H9 (cell line): ENCODE measurements around the gene HNRNPLL. TPM values are rescaled to one million over a fixed set of nuclear protein-coding genes. Genes with fewer than 3 reads are reported as not detected.

Source experiments
- DNase-seq: peaks from one replicate; pipeline ENCODE4 v3.0.0-alpha.2; 2017
- H2AFZ ChIP-seq: one replicate; pipeline ENCODE4 v1.6.1; 2013; ENCODE audit warnings: mild to moderate bottlenecking, low read length, control low read depth, moderate library complexity
- H2AK5ac ChIP-seq: 2 replicates; pipeline ENCODE4 v1.6.1; 2013; ENCODE audit warnings: low read length, control low read depth, mixed read lengths; ENCODE audit not compliant: insufficient read length
- H2BK120ac ChIP-seq: one replicate; pipeline ENCODE4 v1.6.1; 2013; ENCODE audit warnings: low read depth, mild to moderate bottlenecking, low read length, control low read depth, inconsistent platforms; ENCODE audit not compliant: poor library complexity, severe bottlenecking
- H2BK12ac ChIP-seq: 2 replicates; pipeline ENCODE4 v1.6.1; 2013; ENCODE audit warnings: low read length, control low read depth, mixed read lengths, low read depth; ENCODE audit not compliant: insufficient read length
- H2BK15ac ChIP-seq: 2 replicates; pipeline ENCODE4 v1.6.1; 2013; ENCODE audit warnings: low read depth, low read length, control low read depth
- H2BK20ac ChIP-seq: one replicate; pipeline ENCODE4 v1.6.1; 2013; ENCODE audit warnings: low read depth, mild to moderate bottlenecking, low read length, control low read depth, inconsistent platforms; ENCODE audit not compliant: poor library complexity, severe bottlenecking
- H2BK5ac ChIP-seq: 2 replicates; pipeline ENCODE4 v1.6.1; 2013; ENCODE audit warnings: low read length, control low read depth, mixed read lengths; ENCODE audit not compliant: insufficient read length
- H3K14ac ChIP-seq: 2 replicates; pipeline ENCODE4 v1.6.1; 2013; ENCODE audit warnings: low read length, control low read depth; ENCODE audit not compliant: insufficient read depth
- H3K18ac ChIP-seq: 2 replicates; pipeline ENCODE4 v1.6.1; 2013; ENCODE audit warnings: low read depth, mild to moderate bottlenecking, mixed read lengths, low read length, control low read depth; ENCODE audit not compliant: insufficient read length
- H3K23ac ChIP-seq: 2 replicates; pipeline ENCODE4 v1.6.1; 2013; ENCODE audit warnings: low read length, control low read depth, mixed read lengths, low read depth; ENCODE audit not compliant: insufficient read length
- H3K23me2 ChIP-seq: 2 replicates; pipeline ENCODE4 v1.6.1; 2013; ENCODE audit warnings: low read depth, mild to moderate bottlenecking, mixed read lengths, low read length, control low read depth; ENCODE audit not compliant: insufficient read length, poor library complexity, severe bottlenecking
- H3K27ac ChIP-seq: 2 replicates; pipeline ENCODE4 v1.5.1; 2013; ENCODE audit warnings: low read length, control low read depth, mixed read lengths, low read depth; ENCODE audit not compliant: insufficient read length
- H3K27me3 ChIP-seq: 2 replicates; pipeline ENCODE4 v1.6.1; 2013; ENCODE audit warnings: low read length, control low read depth, inconsistent platforms; ENCODE audit not compliant: insufficient read depth
- H3K4ac ChIP-seq: 2 replicates; pipeline ENCODE4 v1.6.1; 2013; ENCODE audit warnings: low read depth, mild to moderate bottlenecking, control low read depth, inconsistent platforms, low read length, moderate library complexity
- H3K4me1 ChIP-seq: 2 replicates; pipeline ENCODE4 v1.6.1; 2013; ENCODE audit warnings: low read length, control low read depth, inconsistent platforms; ENCODE audit not compliant: insufficient read depth
- H3K4me2 ChIP-seq: 2 replicates; pipeline ENCODE4 v1.6.1; 2013; ENCODE audit warnings: low read length, control low read depth, mixed read lengths; ENCODE audit not compliant: insufficient read length, insufficient read depth
- H3K56ac ChIP-seq: 2 replicates; pipeline ENCODE4 v1.6.1; 2013; ENCODE audit warnings: low read depth, mild to moderate bottlenecking, mixed read lengths, low read length, control low read depth; ENCODE audit not compliant: insufficient read length
- H3K79me1 ChIP-seq: 2 replicates; pipeline ENCODE4 v1.6.1; 2013; ENCODE audit warnings: low read depth, mild to moderate bottlenecking, moderate library complexity, low read length, control low read depth, inconsistent platforms; ENCODE audit not compliant: insufficient read depth, poor library complexity, severe bottlenecking
- H3K79me2 ChIP-seq: 2 replicates; pipeline ENCODE4 v1.6.1; 2013; ENCODE audit warnings: low read length, control low read depth, inconsistent platforms; ENCODE audit not compliant: insufficient read depth
- H3K9ac ChIP-seq: 2 replicates; pipeline ENCODE4 v1.6.1; 2013; ENCODE audit warnings: low read length, control low read depth, mixed read lengths; ENCODE audit not compliant: insufficient read length; ENCODE audit errors: extremely low read depth
- H3K9me3 ChIP-seq: one replicate; pipeline ENCODE4 v1.6.1; 2013; ENCODE audit warnings: low read depth, low read length, inconsistent platforms; ENCODE audit not compliant: control insufficient read depth
- H3T11ph ChIP-seq: one replicate; pipeline ENCODE4 v1.6.1; 2013; ENCODE audit warnings: mild to moderate bottlenecking, low read length, control low read depth, inconsistent platforms
- H4K20me1 ChIP-seq: one replicate; pipeline ENCODE4 v1.6.1; 2013; ENCODE audit not compliant: control insufficient read depth, insufficient read length, insufficient read depth
- H4K5ac ChIP-seq: 2 replicates; pipeline ENCODE4 v1.6.1; 2013; ENCODE audit warnings: low read depth, mild to moderate bottlenecking, mixed read lengths, low read length, control low read depth; ENCODE audit not compliant: insufficient read length
- H4K8ac ChIP-seq: replicated peaks from 2 replicates; pipeline ENCODE4 v1.6.1; 2013; ENCODE audit warnings: low read length, control low read depth, mixed read lengths, low read depth; ENCODE audit not compliant: insufficient read length
- H4K91ac ChIP-seq: 2 replicates; pipeline ENCODE4 v1.6.1; 2013; ENCODE audit warnings: low read depth, mild to moderate bottlenecking, moderate library complexity, mixed read lengths, low read length, control low read depth; ENCODE audit not compliant: insufficient read length
- H3K27ac Mint-ChIP-seq, 3 experiments: 2 replicates in 2 of 3; 3 replicates in 1 of 3; pipeline ENCODE4 v1.8.0; 2020 to 2021; ENCODE audit warnings: mixed read lengths in 3 of 3, mild to moderate bottlenecking in 1 of 3, moderate library complexity in 1 of 3
- H3K27me3 Mint-ChIP-seq: 2 replicates; pipeline ENCODE4 v1.8.0; 2021; ENCODE audit warnings: low read depth, mild to moderate bottlenecking, moderate library complexity, mixed read lengths
- H3K36me3 Mint-ChIP-seq, 3 experiments: 2 replicates in 2 of 3; 3 replicates in 1 of 3; pipeline ENCODE4 v1.8.0; 2020 to 2021; ENCODE audit warnings: low read depth in 3 of 3, mixed read lengths in 3 of 3; ENCODE audit not compliant: insufficient read depth in 1 of 3
- H3K4me1 Mint-ChIP-seq, 2 experiments: 2 replicates each; pipeline ENCODE4 v1.8.0; 2020; ENCODE audit warnings: mixed read lengths in 2 of 2
- H3K4me3 Mint-ChIP-seq, 2 experiments: 2 replicates in 1 of 2; 3 replicates in 1 of 2; pipeline ENCODE4 v1.8.0; 2020 to 2021; ENCODE audit warnings: mild to moderate bottlenecking in 2 of 2, mixed read lengths in 2 of 2, moderate library complexity in 1 of 2
- H3K9me3 Mint-ChIP-seq, 2 experiments: 2 replicates in 1 of 2; 3 replicates in 1 of 2; pipeline ENCODE4 v1.8.0; 2020; ENCODE audit warnings: mild to moderate bottlenecking in 2 of 2, mixed read lengths in 2 of 2, moderate library complexity in 1 of 2
- WGBS: extraction: QIAGEN DNeasy Blood & Tissue Kit; methylation state at CpG from one replicate; pipeline ENCODE4 v1.1.7; 2013; ENCODE audit warnings: missing lambda C conversion rate, low lambda C conversion rate, mixed read lengths; ENCODE audit not compliant: insufficient read length; ENCODE audit errors: extremely low coverage; 5-methylcytosine and 5-hydroxymethylcytosine counted together
- total RNA-seq: library from RNA; stranded (reverse); gene quantifications from 2 replicates; pipeline ENCODE4 v1.2.1, GENCODE V29; 2021
- TF ChIP-seq, protein P1 (sequence below): fragments of 200-600 bp; sonication (generic); conservative IDR thresholded peaks from 3 replicates; pipeline ENCODE4 v1.8.0; 2021; ENCODE audit warnings: antibody characterized with exemption, mild to moderate bottlenecking

The HNRNPLL gene
- total RNA-seq, 1 experiment from 2014 or later = 52.3 TPM

GRCh38 chr2:38613126-38613848 lies 10.6 kb upstream of the HNRNPLL start:
- TF ChIP-seq, protein P1, sequence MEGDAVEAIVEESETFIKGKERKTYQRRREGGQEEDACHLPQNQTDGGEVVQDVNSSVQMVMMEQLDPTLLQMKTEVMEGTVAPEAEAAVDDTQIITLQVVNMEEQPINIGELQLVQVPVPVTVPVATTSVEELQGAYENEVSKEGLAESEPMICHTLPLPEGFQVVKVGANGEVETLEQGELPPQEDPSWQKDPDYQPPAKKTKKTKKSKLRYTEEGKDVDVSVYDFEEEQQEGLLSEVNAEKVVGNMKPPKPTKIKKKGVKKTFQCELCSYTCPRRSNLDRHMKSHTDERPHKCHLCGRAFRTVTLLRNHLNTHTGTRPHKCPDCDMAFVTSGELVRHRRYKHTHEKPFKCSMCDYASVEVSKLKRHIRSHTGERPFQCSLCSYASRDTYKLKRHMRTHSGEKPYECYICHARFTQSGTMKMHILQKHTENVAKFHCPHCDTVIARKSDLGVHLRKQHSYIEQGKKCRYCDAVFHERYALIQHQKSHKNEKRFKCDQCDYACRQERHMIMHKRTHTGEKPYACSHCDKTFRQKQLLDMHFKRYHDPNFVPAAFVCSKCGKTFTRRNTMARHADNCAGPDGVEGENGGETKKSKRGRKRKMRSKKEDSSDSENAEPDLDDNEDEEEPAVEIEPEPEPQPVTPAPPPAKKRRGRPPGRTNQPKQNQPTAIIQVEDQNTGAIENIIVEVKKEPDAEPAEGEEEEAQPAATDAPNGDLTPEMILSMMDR = no peak
- H3K79me2 ChIP-seq = no peaks in the 10 kb centered on the region

More at GRCh38 chr2:38613126-38613848, 10.6 kb upstream of the HNRNPLL start:
- Histone ChIP-seq H3K18ac (peak overlapping the region; percentile 14), H2AFZ (peak overlapping the region; percentile 27), H3K79me1 (no peaks in the 10 kb centered on the region), H3K56ac (no peak overlapping the region), H4K20me1 (no peaks in the 10 kb centered on the region), H3K27ac (no peak overlapping the region), H2BK20ac (no peak overlapping the region), H3T11ph (no peak overlapping the region), H3K9ac (no peak overlapping the region), H4K5ac (no peak overlapping the region), H3K4me2 (no peak overlapping the region), H3K23me2 (no peaks in the 10 kb centered on the region), H3K23ac (no peak overlapping the region), H3K9me3 (no peaks in the 10 kb centered on the region), H3K4ac (no peak overlapping the region), H4K8ac (no peak overlapping the region), H3K4me1 (no peaks in the 10 kb centered on the region; the same call in 1 of the 2 replicates), H3K27me3 (no peaks in the 10 kb centered on the region), H2BK5ac (no peak overlapping the region), H2BK120ac (no peak overlapping the region), H2AK5ac (no peak overlapping the region), H2BK12ac (no peak overlapping the region), H2BK15ac (no peak overlapping the region), H4K91ac (no peak overlapping the region), H3K14ac (no peak overlapping the region)
- peak overlapping the region in 1 of 2 experiments; percentile 20; a peak in 1 of 5 replicates for H3K4me3 Mint-ChIP-seq
- H3K27me3 Mint-ChIP-seq = no peaks in the 10 kb centered on the region
- peaks cover 12 to 14% of the 10 kb centered on the region in 2 experiments for H3K4me1 Mint-ChIP-seq
- H3K36me3 Mint-ChIP-seq = no peaks in the 10 kb centered on the region
- WGBS = no CpG with 5 or more reads among the region's 10 CpGs
- H3K9me3 Mint-ChIP-seq = no peaks in the 10 kb centered on the region
- H3K27ac Mint-ChIP-seq = peak overlapping the region in 1 of 3 experiments; percentile 82; a peak in 2 of 7 replicates
- DNase-seq = no peak
